Fibroblast of pulmonary artery (primary cell): ENCODE data around the gene ATG2A.
A peak's percentile ranks its signal among the peaks of the same experiment; 100 is the strongest.

Source experiments
- DNase-seq: peaks from one replicate; pipeline ENCODE4 v3.0.0-alpha.2; 2010; ENCODE audit warnings: low read depth
- H3K4me3 ChIP-seq: replicated peaks from 2 replicates; pipeline ENCODE4 v1.5.1; 2011; ENCODE audit warnings: low read depth, mild to moderate bottlenecking, control low read depth, low read length, moderate library complexity
- TF ChIP-seq, protein P1 (sequence below): IDR thresholded peaks from 2 replicates; pipeline ENCODE4 v1.5.1; 2011; ENCODE audit warnings: mild to moderate bottlenecking, control low read depth, low read length, inconsistent platforms; ENCODE audit errors: missing control alignments

The ATG2A gene

DNA sequence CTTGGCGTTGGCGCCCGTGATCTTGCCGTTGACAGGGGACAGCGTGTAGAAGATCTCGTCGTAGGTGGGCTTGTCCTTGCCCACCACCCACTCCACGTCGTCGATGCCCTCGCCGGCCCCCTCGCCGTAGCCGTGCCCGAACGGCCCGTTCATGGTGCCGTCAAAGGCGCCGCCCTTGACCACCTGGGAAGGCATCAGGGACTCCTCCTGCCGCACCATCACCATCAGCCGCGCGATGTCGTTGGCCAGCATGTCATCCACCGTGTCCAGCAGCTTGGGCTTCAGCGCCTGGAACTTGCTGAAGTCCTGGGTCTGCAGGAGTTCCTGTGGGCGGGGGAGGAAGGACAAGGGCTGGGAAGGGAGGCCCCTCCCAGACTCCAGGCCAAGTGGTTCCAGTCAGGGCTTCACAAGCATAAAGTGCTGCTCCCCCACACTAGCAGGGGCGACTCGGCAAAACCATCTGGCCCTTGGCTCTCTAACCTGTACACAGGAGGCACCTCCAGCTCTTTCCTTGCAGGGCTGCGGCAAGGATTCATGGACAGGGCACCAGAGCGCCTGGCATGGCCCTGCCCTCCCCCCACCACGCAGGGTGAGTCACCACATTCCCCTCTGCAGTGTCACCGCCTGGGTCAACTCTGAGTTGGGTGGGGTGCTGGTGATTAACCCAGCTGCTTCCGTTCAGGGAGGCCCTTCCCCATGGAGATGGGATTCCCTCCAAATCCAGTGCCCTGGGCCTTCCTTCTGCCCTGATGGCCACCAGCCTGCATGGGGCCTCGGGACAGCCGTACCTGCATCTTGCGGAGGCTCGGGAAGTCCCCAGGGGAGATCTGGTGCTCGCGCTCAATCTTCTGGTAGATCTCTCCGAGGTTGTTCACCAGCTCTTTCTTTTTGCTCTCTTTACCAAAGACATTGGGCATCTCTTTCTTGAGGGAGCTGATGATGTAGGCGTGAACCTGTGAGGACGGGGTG, 62.2 kb downstream of the ATG2A start:
- TF ChIP-seq, protein P1, sequence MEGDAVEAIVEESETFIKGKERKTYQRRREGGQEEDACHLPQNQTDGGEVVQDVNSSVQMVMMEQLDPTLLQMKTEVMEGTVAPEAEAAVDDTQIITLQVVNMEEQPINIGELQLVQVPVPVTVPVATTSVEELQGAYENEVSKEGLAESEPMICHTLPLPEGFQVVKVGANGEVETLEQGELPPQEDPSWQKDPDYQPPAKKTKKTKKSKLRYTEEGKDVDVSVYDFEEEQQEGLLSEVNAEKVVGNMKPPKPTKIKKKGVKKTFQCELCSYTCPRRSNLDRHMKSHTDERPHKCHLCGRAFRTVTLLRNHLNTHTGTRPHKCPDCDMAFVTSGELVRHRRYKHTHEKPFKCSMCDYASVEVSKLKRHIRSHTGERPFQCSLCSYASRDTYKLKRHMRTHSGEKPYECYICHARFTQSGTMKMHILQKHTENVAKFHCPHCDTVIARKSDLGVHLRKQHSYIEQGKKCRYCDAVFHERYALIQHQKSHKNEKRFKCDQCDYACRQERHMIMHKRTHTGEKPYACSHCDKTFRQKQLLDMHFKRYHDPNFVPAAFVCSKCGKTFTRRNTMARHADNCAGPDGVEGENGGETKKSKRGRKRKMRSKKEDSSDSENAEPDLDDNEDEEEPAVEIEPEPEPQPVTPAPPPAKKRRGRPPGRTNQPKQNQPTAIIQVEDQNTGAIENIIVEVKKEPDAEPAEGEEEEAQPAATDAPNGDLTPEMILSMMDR = no peak
- H3K4me3 ChIP-seq = no peak overlapping the region
- DNase-seq = peak; percentile 88

DNA sequence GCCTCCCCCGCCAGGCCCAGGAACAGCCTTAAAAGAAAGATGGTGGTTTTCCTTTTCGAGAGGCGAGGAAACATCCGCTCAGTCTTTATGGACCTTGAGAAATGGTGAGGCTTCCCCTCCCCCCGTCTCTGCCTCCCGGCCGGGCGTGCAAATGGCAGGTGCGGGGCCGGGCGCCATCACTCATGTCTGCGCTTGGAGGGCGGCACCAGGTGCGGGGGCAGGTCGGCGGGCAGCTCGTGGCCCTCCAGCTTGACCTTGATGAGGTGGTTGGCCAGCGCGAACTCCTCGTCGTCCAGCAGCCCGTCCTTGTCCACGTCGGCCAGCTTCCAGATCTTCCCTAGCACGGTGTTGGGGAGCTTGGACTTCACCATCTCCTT, 62.9 kb downstream of the ATG2A start:
- TF ChIP-seq, protein P1 = no peak

DNA sequence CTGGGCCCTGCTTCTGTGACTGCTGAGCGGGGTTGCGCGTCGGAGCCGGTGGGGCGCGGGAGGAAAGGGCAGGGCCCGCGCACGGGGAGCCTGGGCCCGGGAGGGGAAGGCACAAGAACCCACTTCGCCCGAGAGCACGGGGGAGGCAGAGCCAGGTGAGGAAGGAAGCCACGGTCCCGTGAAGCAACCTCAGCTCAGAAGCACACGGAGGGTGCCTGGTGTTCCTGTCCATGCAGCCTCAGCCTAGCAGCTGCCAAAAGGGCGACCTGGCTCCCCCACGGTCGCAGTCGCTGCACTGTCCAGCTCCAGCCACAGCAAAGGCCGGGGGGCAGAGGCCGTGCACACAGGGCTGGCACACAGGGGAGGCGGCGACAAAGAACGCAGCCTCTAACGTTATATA, 63.3 kb downstream of the ATG2A start:
- TF ChIP-seq, protein P1 = no peak
- no peak overlapping the region for H3K4me3 ChIP-seq
- no peak for DNase-seq

More for the DNA sequence above, 62.9 kb downstream of the ATG2A start:
- H3K4me3 ChIP-seq = no peak overlapping the region
- DNase-seq = no peak

DNA sequence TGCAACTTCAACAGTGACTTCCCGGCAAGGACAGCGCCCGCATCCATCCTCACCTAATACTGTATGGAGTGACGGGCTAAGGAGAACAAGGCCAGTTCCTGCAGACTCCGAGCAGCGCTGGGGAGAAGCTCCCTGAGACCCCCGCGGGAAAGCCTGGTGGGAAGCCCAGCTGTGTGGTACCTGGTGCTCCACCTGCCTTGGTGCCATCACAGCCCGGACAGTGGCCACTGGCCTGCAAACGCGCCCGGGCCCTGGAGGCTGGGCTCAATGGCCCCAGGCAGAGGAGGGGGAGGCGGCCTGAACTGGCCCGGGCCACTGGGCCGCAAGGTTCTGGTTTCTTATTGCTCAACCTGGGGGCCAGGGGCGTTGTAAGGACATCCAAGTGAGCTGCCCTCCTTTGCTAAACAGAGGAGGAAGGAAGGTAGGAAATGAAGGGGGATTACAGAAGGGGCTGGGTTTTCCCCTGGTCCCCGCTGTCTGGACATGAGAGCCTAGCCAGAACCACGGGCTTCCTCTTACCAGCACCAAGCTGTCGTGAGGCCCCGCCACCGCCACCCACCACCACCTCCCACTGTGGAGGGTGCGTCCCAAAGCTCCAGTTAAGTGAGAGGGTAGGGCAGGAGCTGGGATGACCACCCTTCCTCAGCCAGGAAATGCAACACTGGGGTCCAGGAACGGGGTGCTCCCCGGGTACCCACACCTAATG, 64.1 kb downstream of the ATG2A start:
- no peak overlapping the region for H3K4me3 ChIP-seq
- no peak for DNase-seq
- TF ChIP-seq, protein P1 = no peak

DNA sequence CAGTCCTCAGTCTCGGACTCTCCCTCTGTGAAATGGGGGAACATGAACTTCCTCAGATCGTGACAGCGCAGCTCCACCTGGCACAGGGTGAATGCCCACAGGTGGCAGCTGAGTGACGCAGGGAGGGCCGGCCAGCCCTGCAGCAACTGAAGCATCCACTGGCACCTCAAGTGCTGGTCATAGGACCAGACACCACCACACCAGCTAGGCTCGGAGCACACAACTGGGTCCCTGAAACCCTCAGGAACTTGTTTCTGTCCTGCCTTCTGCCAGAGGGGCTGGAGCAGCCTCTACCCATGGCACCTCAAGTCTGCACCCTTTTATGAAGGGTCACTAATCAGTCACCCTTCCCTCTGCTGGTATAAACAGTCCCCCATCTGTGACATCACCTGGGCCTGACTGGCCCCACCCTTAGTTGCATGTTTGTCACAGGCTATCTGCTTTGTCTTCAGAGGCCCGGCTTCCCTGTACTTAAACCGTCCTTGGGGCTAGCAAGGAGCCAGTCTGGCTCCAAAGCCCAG, 65.1 kb downstream of the ATG2A start:
- TF ChIP-seq, protein P1 = no peak
- no peak for DNase-seq
- H3K4me3 ChIP-seq = no peak overlapping the region

DNA sequence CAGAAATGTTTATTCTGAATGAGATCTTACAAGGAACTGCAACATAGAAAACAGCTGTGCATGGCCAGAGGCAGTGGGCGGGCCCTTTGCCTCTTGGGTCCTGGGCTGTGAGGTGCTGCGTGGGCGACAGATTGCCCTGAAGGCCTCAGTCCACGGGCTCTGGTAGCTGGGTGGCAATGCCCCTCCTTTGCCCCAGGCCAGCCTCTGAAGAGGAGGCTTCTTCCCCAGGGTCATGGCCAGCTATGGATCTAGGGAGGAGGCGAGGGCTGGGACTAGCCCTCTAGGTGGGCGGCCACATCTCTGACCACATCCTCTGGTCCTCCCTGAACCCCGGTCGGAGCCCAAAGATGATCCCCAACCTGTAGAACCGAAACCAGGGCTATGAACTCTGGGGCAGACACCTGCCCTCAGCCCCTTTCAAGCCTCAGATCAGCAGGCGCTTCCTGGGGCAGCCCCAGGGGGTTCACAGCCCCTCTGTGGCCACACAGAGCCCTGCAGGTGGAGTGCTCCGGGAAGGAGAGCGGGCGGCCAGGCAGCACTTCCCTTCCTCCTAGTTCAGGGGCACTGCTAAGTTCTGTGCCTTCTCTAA, 65.9 kb downstream of the ATG2A start:
- DNase-seq = no peak
- H3K4me3 ChIP-seq = no peak overlapping the region
- TF ChIP-seq, protein P1 = no peak
